Hematopoietic multipotent progenitor cell treated with erythropoietin and hydrocortisone succinate and interleukin-3 and kit ligand, for 15 days (in vitro differentiated cells): ENCODE data around the gene AAMDC.
"Not testable (repeated sequence)": the region's sequence is repeated elsewhere in the genome, so short reads cannot be mapped to it uniquely, and the experiment has no call there.

ENCODE experiments used
- DNase-seq: peaks from one replicate; pipeline ENCODE4 v3.0.0-alpha.2; 2015; ENCODE audit warnings: low spot score

AAMDC gene

GRCh38 chr11:77886401-77886800, 65.5 kb downstream of the AAMDC start:
- DNase-seq, result no peak

GRCh38 chr11:77889045-77889444, 68.1 kb downstream of the AAMDC start:
- DNase-seq, result not testable (repeated sequence)

- DNase-seq, result not testable (repeated sequence)
Observed at GRCh38 chr11:77890100-77890614, 69.2 kb downstream of the AAMDC start.

- DNase-seq, result not testable (repeated sequence)
Observed at GRCh38 chr11:77890619-77891056, 69.7 kb downstream of the AAMDC start.

GRCh38 chr11:77891256-77891655, 70.3 kb downstream of the AAMDC start:
- DNase-seq, result not testable (repeated sequence)

GRCh38 chr11:77891703-77892102, 70.8 kb downstream of the AAMDC start:
- not testable (repeated sequence) for DNase-seq

GRCh38 chr11:77894949-77895348, 74.0 kb downstream of the AAMDC start:
- not testable (repeated sequence) for DNase-seq

- no peak for DNase-seq
Observed at GRCh38 chr11:77908835-77909234, 87.9 kb downstream of the AAMDC start.

- no peak for DNase-seq
Observed at GRCh38 chr11:77909277-77909676, 88.3 kb downstream of the AAMDC start.

- DNase-seq, result not testable (repeated sequence)
Observed at GRCh38 chr11:77910828-77911227, 89.9 kb downstream of the AAMDC start.

GRCh38 chr11:77913608-77914306, 92.8 kb downstream of the AAMDC start:
- not testable (repeated sequence) for DNase-seq

- DNase-seq, result not testable (repeated sequence)
Observed at GRCh38 chr11:77914307-77914791, 93.4 kb downstream of the AAMDC start.

GRCh38 chr11:77917713-77918112, 96.8 kb downstream of the AAMDC start:
- DNase-seq, result not testable (repeated sequence)
